Inflammatory macrophage (primary cell): ENCODE results near the gene SSBP1.
"Not testable (repeated sequence)": the region's sequence is repeated elsewhere in the genome, so short reads cannot be mapped to it uniquely, and the experiment has no call there.

Experiments used
- DNase-seq, 2 donors: peaks; one replicate each; pipeline ENCODE4 v3.0.0-alpha.2; 2020 to 2022

Gene SSBP1

DNA sequence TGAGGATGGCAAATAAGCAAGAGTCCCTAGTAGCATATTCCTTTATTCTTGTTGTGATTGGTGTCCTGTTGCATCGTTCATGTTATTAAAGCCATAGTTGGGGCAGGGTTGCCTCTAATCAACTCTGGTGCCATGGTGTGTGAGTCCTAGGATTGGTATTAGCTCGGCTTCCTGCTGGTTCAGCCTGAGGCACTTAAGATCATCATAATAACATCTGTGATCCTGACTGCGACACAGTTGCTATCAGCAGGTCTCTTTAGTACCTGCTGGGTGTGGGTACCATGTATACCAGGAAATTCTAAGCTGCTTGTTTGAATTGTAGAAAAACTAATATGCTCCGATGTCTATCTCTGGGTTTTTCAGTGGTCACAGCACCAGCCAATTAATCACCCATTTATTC lies 28.4 kb upstream of the SSBP1 start:
- DNase-seq: no peak

DNA sequence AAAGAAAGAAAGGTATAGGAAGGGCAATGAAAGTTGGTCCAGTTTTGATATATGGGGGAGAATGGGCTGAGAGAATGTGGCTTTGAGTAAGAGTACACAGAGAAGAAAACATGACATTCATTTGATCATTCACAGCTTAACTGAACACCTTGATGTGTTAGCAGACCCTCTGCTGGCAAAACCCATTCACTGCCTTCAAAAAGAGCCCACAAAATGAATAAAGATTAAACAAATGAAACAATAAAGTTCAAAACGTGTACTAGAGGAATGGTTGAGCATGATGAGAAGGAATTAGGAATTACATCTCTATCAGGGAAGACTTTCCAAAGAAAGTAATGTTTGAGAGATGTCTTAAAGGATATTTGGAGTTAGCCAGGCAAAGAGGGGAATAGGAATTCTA lies 27.9 kb upstream of the SSBP1 start:
- DNase-seq: no peak

DNA sequence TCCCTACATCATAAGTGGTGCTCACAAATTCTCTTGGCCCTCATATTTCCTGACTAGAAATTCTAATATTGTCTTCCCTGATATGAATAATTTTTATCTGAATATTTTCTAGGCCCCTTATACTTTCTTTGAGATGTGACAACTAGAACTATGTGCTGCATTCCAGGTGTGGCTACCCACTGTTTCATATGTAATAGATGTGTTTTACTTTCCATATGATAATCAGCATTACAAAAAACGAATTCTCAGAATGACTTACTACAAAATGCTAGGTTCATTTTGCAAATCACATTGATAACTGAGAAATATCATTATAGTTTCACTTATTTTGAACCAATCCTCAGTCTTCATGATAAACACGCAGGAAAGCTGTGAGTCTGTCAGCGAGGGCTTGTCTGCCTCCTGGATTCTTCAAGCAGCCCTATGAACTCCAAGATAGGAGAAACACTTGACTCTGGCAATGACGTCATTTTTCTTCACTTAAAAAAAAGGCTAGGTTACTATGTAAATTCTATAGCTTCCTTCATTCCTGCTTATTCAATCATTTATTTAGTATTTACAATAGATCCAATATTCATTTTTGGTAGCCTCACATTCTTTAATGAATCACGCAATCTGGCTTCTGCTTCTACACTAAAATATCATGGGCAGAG lies 25.4 kb upstream of the SSBP1 start:
- DNase-seq: no peak

GRCh38 chr7:141713890-141714289 lies 24.3 kb upstream of the SSBP1 start:
- DNase-seq: no peak

DNA sequence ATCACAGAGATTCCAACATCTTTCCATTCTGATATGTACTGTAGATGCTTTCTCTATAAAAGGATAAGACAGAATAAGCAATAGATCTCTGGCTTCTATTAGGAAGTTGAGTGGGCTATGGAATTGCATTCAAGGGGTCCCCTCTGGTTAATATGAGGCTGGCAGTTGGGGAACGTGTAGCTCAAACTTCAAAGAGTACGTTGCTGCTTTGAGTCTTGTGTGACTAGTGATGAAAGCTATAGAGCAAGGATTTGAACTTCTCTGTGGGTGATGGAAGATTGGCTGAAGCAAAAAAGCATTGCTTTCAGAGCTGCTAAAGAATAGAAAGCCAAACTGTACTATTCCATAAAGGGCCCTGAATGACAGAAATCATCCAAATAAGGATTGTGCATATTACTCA lies 23.6 kb upstream of the SSBP1 start:
- no peak for DNase-seq

- DNase-seq: no peak
Observed at GRCh38 chr7:141715018-141715417, 23.1 kb upstream of the SSBP1 start.

DNA sequence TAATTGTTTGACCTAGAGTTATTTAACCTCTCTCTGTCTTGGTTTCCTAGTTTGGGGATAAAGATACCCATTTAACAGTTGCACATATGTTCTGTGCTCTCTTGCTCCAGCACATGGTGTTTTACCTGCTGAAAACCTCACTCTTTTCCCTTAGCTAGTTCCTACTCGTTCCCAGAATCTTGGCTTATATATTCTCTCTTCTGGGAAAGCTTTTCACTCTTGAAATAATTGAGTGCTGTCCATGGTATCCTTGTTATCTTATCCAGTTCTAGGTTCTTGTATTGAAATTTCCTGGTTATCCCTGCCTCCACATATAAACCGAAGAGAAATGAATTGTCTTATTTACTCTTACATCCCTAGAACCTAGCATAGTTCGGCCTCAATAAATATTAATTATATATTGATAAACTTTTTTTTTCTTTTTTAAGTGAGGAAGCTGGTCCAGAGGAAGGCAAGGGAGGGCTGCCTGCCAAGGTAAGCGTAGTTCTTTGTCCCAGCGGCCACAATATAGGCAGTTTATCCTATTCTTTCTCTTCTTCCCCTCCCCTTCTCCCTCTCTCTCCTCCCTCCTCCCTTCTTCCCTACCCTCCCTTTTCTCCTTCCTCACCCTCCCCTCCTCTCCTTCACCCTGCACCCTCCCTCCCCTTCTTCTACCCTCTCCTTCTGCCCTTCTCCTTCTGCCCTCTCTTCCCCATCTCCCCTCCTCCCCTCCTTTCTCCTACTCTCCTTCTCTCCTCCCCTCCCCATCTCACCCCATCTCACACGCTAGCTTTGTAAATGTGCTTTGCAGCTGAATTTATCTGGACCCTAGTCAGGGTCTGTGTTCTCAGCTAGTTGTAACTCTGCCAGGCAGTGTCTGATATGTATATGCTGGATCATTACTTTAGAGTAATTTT lies 22.1 kb upstream of the SSBP1 start:
- no peak for DNase-seq

- DNase-seq: no peak
Observed at GRCh38 chr7:141717450-141717849, 20.7 kb upstream of the SSBP1 start.

GRCh38 chr7:141722529-141722928 lies 15.6 kb upstream of the SSBP1 start:
- no peak for DNase-seq

GRCh38 chr7:141729020-141729419 lies 9.1 kb upstream of the SSBP1 start:
- DNase-seq: no peak

DNA sequence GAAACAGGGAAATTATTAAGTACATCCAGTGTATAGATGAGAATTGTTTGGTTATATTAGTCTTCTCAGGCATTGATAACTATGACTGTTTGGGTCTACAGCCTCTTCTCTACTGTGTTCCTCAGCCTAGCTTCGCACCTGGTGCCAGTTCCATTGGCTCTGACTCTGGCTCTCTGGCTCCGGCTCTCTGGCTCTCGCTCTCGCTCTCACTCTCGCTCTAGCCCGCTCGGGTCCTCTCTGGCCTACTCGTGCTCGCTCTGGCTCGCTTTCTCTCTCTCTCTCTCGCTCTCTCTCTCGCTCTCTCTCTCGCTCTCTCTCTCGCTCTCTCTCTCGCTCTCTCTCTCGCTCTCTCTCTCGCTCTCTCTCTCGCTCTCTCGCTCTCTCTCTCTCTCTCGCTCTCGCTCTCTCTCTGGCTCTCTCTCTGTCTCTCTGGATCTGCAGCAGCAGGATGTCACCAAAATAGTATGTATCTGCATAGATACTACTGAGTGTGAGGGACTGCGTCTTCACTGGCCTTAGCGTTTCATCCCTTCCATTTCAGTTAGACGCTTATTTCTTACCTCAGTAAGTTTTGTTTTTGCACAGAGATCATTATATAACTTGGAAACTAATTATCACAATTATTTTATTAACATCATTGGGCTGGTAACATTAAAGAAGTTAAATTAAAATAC lies 6.5 kb upstream of the SSBP1 start:
- no peak for DNase-seq

- peak; percentile 13 to 19 for DNase-seq
Observed at GRCh38 chr7:141737118-141737835, 881 bp upstream of the SSBP1 start.

DNA sequence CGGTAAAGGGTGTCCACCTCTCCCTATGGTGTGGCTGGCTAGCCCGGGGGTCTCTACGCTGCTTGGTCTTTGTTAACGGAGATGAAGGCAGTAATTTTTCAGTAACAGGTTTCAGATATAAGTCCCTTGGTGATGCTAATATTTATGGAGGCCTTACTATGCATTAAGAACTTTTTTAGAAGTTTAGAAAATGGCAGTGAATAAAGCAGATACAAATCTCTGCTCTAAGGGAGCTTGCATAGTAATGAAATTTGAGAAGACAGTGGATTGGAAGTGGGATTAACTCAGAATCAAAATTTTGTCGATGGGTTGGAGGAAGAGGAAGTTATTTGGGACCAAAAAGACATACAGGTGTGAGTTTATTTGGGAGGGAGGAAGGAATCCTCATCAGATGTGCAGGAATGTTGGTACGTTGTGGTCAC lies 445 bp downstream of the SSBP1 start:
- no peak for DNase-seq

DNA sequence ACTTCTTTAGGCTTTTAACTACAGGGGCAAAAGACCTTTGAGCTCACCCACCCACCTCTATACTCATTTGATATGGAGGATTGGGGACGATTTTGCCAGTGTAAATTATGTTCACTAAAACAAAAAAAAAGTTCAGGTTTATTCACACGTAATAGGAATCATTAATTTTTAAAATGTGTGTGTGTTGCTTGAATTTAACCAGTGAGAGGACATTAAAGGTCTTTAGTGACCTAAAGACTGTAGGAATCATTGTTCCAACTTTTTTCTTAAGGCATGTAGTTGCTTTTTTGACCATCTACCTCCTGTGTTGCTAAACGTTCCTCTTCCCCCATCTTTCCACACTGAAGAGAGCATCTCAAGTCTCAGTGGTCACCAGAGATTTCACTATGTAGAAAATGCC lies 1.1 kb downstream of the SSBP1 start:
- DNase-seq: no peak

GRCh38 chr7:141742229-141742628 lies 4.1 kb downstream of the SSBP1 start:
- DNase-seq: no peak

- DNase-seq: no peak
Observed at GRCh38 chr7:141744131-141744530, 6.0 kb downstream of the SSBP1 start.

DNA sequence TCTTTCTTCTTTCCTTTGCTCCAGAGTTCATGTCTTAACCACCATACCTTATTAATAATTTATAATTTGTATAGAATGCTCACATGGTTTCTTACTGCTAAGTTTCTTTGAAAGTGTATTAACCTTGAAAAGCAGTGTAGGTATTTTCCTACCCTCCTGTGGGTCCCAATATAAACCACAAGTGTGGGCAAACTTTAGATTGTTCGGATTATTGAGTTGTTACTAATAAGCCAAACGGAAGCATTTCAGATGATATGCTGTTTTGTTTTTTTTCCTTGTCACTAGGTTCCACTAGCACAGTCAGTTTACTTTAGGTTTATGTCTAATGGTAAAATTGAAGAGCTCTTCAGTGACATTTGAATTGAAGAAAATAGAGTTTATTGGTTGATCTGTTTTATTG lies 10.2 kb downstream of the SSBP1 start:
- no peak for DNase-seq

GRCh38 chr7:141751904-141752303 lies 13.7 kb downstream of the SSBP1 start:
- not testable (repeated sequence) for DNase-seq

DNA sequence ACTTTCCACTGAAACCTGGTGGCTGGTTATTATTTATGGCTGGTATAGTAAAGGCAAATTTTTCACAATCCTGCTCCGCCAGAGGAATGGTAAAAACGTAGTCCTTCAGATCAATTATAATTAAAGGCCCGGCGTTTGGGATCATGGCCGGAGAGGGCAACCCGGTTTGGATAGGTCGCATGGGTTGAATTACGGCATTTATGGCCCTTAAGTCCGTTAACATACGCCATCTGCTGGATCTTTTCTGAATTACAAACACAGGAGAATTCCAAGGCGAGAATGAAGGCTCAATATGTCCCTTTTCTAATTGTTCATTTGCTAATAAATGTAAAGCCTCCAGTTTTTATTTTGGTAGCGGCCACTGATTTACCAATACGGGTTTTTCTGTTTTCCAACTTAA lies 14.5 kb downstream of the SSBP1 start:
- peak in 1 of 2 donors; percentile 3 for DNase-seq

GRCh38 chr7:141754939-141755338 lies 16.8 kb downstream of the SSBP1 start:
- peak; percentile 17 to 49 for DNase-seq

GRCh38 chr7:141763797-141764196 lies 25.6 kb downstream of the SSBP1 start, which contains the start of gene TAS2R3:
TSS of gene TAS2R3 (plus strand) at chr7:141764097. CDS start at chr7:141764159, 62 bp downstream.
- no peak for DNase-seq

DNA sequence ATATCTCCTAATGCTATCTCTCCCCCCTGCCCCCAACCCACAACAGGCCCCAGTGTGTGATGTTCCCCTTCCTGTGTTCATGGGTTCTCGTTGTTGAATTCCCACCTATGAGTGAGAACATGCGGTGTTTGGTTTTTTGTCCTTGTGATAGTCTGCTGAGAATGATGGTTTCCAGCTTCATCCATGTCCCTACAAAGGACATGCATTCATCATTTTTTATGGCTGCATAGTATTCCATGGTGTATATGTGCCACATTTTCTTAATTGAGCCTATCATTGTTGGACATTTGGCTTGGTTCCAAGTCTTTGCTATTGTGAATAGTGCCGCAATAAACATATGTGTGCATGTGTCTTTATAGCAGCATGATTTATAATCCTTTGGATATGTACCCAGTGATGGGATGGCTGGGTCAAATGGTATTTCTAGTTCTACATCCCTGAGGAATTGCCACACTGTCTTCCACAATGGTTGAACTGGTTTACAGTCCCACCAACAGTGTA lies 32.0 kb downstream of the SSBP1 start:
- not testable (repeated sequence) for DNase-seq

DNA sequence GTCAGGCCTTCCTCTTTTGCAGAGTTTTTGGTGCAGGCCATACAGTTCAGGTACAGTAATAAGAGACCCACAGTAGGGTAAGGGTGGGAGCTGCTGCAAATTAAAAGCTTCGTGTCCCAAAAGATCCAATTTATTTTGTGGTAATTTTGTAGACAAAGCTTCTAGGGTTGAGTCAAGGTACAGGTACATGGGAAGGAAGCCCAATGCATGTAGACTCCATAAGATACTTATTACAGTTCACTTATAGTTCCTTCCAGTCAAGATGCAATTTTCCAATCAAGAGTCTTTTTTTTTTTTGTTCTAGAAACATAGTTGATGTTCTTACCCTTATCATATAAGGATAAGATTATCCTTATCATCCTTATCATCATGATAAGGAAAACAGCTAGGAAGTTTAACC lies 38.2 kb downstream of the SSBP1 start, which contains the start of gene TAS2R4:
Gene TAS2R4 (plus strand): TSS at position 301 of the 400 bp plus-strand sequence. CDS start 1,815 bp downstream, outside the sequence.
- DNase-seq: no peak
